ENCODE measurements around the gene SFRP4. TPM values are rescaled to one million over a fixed set of nuclear protein-coding genes. Genes with fewer than 3 reads are reported as not detected.

The SFRP4 gene
- total RNA-seq (2021) (0.07 to 0.24 TPM (median 0.09 TPM) in 3 replicates), Bru-seq, nascent RNA (percentile 11 among the genes with signal in this experiment)
- long read RNA-seq, experiment 1, result 0 reads
- long read RNA-seq, experiment 2, result 0 reads
- long read RNA-seq, experiment 3, result 0 reads

DNA sequence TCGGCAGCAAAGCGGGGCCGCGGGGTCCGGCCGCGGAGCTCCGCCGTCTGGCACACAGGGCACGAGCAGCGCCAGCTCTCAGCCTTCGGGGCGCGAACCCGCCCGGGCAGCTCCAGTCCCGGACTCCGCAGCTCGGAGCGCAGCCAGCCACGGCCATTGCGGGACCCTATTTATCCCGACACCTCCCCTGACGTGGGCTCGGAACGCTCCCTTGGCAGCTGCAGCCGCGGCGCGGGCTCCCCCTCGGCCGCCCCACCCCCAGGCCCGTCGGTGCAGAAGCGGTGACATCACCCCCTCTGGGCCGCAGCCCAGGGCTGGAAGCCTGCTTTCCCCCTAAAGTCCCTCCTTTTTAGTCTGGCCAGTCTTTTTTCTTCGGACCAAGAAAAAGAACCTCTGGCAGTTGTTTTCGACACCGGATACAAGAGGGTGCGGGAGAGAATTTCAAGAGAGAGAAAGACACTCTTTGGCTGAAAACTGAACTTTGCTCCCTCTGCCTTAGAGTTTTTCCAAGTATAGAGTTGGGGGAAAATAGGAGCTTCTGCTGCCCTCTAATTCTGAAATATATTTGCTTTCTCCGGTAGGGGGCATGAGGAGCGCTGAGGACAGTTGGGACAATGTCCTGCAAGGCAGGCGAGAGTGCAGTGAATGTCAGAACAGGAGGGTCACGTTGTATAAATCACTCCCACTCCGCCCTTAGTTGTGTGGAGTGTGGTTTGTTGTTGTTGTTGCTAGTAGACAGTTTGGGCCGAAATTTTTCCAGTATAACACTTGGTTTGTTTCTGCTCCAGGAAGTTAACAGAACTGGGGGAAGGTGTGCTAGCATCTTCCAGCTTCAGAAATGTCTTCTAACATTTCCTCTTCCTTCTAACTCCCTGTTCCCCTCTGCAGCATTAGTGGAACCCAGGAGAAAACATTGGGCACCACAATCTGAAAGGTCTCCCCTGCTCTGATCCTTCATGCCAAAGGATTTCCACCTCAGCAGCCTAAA, at the start of gene SFRP4:
Gene SFRP4 (minus strand): TSS at position 145 of the 988 bp plus-strand sequence. CDS start 280 bp downstream, outside the sequence.
- Mint-ChIP-seq H3K4me1 (peaks cover 16% of the 10 kb centered on the region), H3K9me3 (no peaks in the 10 kb centered on the region), H3K27ac (no peak within 1 kb of the TSS), H3K36me3 (no peaks in the 10 kb centered on the region), H3K27me3 (ENCODE audit: low read depth) (peaks cover 84% of the 10 kb centered on the region), H3K4me3 (peak within 1 kb of the TSS; percentile 78)
- DNase-seq (ENCODE audit: low spot score) (peak; percentile 64), ATAC-seq (peak; percentile 42)
- ChIA-PET POLR2A (no interaction called here), CTCF (interaction anchor here (0.6 to 3.8 kb wide), 46 partner anchors 9 to 490 kb away, joined by 3 to 32 read pairs (median 6); partner anchors contain the start of gene STARD3NL)
- TF ChIP-seq GABPB1 (CRISPR knock-in tag; IDR thresholded peaks at IDR 0.05), result peak; percentile 61
- TF ChIP-seq, protein P1, sequence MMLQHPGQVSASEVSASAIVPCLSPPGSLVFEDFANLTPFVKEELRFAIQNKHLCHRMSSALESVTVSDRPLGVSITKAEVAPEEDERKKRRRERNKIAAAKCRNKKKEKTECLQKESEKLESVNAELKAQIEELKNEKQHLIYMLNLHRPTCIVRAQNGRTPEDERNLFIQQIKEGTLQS (CRISPR knock-in tag; conservative IDR thresholded peaks at IDR 0.05), result no peak

DNA sequence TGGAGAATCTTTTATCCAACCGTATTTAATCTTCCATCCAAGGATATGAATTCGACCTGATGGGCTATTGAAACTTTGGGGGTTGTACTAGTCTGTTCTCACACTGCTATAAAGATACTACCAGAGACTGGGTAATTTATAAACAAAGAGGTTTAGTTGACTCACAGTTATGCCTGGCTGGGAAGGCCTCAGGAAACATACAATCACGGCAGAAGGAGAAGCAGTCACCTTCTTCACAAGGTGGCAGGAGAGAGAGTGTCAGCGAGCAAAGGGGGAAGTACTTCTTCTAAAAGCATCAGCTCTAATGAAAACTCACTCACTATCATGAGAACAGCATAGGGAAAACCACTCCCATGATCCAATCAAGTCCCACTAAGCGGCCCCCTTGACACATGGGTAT, 47.6 kb upstream of the SFRP4 start:
- CTCF ChIA-PET, result no interaction called here
- POLR2A ChIA-PET, result no interaction called here
- no peak overlapping the region for H3K4me3 Mint-ChIP-seq
- H3K27ac Mint-ChIP-seq, result no peak overlapping the region
- no peaks in the 10 kb centered on the region for H3K27me3 Mint-ChIP-seq (ENCODE audit: low read depth)
- no peaks in the 10 kb centered on the region for H3K9me3 Mint-ChIP-seq
- no peak for DNase-seq (ENCODE audit: low spot score)
- no peaks in the 10 kb centered on the region for H3K4me1 Mint-ChIP-seq
- ATAC-seq, result no peak
- no peaks in the 10 kb centered on the region for H3K36me3 Mint-ChIP-seq
- TF ChIP-seq, protein P2, sequence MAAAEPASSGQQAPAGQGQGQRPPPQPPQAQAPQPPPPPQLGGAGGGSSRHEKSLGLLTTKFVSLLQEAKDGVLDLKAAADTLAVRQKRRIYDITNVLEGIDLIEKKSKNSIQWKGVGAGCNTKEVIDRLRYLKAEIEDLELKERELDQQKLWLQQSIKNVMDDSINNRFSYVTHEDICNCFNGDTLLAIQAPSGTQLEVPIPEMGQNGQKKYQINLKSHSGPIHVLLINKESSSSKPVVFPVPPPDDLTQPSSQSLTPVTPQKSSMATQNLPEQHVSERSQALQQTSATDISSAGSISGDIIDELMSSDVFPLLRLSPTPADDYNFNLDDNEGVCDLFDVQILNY (CRISPR knock-in tag; IDR thresholded peaks at IDR 0.05), result no peak
- TF ChIP-seq, protein P3, sequence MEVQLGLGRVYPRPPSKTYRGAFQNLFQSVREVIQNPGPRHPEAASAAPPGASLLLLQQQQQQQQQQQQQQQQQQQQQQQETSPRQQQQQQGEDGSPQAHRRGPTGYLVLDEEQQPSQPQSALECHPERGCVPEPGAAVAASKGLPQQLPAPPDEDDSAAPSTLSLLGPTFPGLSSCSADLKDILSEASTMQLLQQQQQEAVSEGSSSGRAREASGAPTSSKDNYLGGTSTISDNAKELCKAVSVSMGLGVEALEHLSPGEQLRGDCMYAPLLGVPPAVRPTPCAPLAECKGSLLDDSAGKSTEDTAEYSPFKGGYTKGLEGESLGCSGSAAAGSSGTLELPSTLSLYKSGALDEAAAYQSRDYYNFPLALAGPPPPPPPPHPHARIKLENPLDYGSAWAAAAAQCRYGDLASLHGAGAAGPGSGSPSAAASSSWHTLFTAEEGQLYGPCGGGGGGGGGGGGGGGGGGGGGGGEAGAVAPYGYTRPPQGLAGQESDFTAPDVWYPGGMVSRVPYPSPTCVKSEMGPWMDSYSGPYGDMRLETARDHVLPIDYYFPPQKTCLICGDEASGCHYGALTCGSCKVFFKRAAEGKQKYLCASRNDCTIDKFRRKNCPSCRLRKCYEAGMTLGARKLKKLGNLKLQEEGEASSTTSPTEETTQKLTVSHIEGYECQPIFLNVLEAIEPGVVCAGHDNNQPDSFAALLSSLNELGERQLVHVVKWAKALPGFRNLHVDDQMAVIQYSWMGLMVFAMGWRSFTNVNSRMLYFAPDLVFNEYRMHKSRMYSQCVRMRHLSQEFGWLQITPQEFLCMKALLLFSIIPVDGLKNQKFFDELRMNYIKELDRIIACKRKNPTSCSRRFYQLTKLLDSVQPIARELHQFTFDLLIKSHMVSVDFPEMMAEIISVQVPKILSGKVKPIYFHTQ (CRISPR knock-in tag; IDR thresholded peaks at IDR 0.05), result no peak
- TF ChIP-seq, protein P4, sequence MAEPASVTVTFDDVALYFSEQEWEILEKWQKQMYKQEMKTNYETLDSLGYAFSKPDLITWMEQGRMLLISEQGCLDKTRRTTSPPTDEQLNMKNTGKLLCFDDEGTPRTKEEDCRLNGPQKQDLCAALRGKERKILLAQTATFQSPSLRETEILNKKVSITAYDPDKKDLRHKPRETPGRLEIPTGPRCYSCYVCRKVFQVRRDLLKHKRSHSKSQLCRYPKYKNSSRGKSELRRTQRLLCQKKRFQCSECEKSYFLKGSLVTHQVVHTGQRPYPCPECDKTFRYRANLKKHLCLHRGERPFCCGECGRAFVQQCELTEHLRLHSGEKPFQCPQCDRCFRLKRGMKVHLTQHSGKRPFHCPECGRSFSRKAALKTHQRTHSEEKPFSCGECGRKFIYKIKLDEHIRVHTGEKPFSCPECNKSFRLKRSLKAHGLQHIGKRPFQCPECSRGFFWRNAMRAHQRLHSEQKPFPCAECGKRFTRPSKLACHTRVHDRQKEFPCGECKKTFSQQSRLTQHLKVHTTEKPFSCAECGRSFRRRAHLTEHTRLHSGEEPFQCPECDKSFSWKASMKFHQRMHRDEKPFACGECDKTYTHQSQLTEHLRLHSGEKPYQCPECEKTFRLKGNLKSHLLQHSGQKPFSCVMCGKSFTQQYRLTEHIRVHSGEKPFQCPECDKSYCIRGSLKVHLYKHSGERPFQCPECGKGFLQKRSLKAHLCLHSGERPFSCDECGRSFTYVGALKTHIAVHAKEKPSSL (CRISPR knock-in tag; conservative IDR thresholded peaks at IDR 0.05), result no peak
- TF ChIP-seq, protein P5, sequence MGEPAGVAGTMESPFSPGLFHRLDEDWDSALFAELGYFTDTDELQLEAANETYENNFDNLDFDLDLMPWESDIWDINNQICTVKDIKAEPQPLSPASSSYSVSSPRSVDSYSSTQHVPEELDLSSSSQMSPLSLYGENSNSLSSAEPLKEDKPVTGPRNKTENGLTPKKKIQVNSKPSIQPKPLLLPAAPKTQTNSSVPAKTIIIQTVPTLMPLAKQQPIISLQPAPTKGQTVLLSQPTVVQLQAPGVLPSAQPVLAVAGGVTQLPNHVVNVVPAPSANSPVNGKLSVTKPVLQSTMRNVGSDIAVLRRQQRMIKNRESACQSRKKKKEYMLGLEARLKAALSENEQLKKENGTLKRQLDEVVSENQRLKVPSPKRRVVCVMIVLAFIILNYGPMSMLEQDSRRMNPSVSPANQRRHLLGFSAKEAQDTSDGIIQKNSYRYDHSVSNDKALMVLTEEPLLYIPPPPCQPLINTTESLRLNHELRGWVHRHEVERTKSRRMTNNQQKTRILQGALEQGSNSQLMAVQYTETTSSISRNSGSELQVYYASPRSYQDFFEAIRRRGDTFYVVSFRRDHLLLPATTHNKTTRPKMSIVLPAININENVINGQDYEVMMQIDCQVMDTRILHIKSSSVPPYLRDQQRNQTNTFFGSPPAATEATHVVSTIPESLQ (CRISPR knock-in tag; IDR thresholded peaks at IDR 0.05), result no peak
- TF ChIP-seq, protein P6, sequence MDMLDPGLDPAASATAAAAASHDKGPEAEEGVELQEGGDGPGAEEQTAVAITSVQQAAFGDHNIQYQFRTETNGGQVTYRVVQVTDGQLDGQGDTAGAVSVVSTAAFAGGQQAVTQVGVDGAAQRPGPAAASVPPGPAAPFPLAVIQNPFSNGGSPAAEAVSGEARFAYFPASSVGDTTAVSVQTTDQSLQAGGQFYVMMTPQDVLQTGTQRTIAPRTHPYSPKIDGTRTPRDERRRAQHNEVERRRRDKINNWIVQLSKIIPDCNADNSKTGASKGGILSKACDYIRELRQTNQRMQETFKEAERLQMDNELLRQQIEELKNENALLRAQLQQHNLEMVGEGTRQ (CRISPR knock-in tag; IDR thresholded peaks at IDR 0.05), result no peak
- TF ChIP-seq PRRX2 (CRISPR knock-in tag; IDR thresholded peaks at IDR 0.05) (no peak), TCF7 (CRISPR knock-in tag; IDR thresholded peaks at IDR 0.05; ENCODE audit: low read depth) (no peak), NFATC4 (CRISPR knock-in tag; IDR thresholded peaks at IDR 0.05) (no peak), MXD4 (CRISPR knock-in tag; IDR thresholded peaks at IDR 0.05; ENCODE audit: borderline replicate concordance) (no peak), GABPB1 (CRISPR knock-in tag; IDR thresholded peaks at IDR 0.05) (no peak)
- TF ChIP-seq, protein P1 (CRISPR knock-in tag; conservative IDR thresholded peaks at IDR 0.05), result no peak
- TF ChIP-seq, protein P7, sequence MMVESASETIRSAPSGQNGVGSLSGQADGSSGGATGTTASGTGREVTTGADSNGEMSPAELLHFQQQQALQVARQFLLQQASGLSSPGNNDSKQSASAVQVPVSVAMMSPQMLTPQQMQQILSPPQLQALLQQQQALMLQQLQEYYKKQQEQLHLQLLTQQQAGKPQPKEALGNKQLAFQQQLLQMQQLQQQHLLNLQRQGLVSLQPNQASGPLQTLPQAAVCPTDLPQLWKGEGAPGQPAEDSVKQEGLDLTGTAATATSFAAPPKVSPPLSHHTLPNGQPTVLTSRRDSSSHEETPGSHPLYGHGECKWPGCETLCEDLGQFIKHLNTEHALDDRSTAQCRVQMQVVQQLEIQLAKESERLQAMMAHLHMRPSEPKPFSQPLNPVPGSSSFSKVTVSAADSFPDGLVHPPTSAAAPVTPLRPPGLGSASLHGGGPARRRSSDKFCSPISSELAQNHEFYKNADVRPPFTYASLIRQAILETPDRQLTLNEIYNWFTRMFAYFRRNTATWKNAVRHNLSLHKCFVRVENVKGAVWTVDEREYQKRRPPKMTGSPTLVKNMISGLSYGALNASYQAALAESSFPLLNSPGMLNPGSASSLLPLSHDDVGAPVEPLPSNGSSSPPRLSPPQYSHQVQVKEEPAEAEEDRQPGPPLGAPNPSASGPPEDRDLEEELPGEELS (CRISPR knock-in tag; IDR thresholded peaks at IDR 0.05), result no peak
- TF ChIP-seq, protein P8, sequence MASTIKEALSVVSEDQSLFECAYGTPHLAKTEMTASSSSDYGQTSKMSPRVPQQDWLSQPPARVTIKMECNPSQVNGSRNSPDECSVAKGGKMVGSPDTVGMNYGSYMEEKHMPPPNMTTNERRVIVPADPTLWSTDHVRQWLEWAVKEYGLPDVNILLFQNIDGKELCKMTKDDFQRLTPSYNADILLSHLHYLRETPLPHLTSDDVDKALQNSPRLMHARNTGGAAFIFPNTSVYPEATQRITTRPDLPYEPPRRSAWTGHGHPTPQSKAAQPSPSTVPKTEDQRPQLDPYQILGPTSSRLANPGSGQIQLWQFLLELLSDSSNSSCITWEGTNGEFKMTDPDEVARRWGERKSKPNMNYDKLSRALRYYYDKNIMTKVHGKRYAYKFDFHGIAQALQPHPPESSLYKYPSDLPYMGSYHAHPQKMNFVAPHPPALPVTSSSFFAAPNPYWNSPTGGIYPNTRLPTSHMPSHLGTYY (CRISPR knock-in tag; IDR thresholded peaks at IDR 0.05), result no peak
- TF ChIP-seq, protein P9, sequence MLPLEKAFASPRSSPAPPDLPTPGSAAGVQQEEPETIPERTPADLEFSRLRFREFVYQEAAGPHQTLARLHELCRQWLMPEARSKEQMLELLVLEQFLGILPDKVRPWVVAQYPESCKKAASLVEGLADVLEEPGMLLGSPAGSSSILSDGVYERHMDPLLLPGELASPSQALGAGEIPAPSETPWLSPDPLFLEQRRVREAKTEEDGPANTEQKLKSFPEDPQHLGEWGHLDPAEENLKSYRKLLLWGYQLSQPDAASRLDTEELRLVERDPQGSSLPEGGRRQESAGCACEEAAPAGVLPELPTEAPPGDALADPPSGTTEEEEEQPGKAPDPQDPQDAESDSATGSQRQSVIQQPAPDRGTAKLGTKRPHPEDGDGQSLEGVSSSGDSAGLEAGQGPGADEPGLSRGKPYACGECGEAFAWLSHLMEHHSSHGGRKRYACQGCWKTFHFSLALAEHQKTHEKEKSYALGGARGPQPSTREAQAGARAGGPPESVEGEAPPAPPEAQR (CRISPR knock-in tag; IDR thresholded peaks at IDR 0.05), result no peak
- TF ChIP-seq, protein P10, sequence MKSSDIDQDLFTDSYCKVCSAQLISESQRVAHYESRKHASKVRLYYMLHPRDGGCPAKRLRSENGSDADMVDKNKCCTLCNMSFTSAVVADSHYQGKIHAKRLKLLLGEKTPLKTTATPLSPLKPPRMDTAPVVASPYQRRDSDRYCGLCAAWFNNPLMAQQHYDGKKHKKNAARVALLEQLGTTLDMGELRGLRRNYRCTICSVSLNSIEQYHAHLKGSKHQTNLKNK (CRISPR knock-in tag; IDR thresholded peaks at IDR 0.05), result no peak

Measured in WTC11 (cell line).